ENCODE data around the gene NR2F1-AS1.
"Not testable (repeated sequence)": the region's sequence is repeated elsewhere in the genome, so short reads cannot be mapped to it uniquely, and the experiment has no call there.

Gene NR2F1-AS1

DNA sequence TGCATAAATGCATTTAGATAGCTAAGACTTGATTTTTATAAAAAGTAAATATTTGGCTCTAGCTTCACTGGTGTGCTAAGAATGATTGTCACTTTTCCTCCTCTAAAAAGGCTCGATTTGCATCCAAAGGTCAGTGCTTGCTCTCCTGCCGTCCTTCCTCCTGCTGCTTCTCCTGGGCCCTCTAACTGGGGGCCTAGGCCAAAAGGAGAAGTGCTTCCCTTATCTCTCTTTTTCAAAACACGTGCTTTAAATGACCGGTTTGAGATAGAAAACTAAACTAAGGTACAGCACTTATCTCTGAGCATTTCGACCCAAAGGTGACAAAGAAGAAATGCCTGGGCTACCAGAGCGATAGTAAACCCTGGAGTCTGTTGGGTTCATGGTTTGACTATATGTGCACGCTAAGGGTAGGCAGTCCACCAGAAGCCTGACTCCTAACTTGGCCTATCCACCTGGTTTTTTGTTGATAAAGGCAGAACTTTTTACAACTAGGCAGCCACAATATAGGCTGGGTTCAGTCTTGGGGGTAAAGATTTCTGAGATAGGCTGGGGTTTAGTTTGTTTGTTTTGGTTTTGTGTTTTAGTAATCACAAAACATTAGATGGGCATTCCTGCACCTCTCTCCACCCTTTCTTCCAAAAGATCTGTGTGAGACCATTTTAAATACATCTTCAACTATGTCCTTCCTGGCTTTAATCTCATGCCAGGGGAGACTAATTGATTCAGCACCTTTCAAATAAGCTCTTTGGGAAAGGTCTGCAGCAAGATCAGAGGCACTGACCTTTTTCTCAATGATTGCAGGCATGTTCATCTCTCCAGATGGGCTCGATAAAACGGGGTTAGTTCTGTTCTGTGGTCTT, 3.8 kb downstream of the NR2F1-AS1 start:
- no peak for DNase-seq (ENCODE audit: low read depth in 2 of 2)

- DNase-seq (ENCODE audit: low read depth in 2 of 2): no peak
Observed at GRCh38 chr5:93575461-93576414, 5.3 kb downstream of the NR2F1-AS1 start.

- no peak for DNase-seq (ENCODE audit: low read depth in 2 of 2)
Observed at GRCh38 chr5:93574491-93575305, 6.3 kb downstream of the NR2F1-AS1 start.

GRCh38 chr5:93573354-93574351, 7.4 kb downstream of the NR2F1-AS1 start:
- no peak for DNase-seq (ENCODE audit: low read depth in 2 of 2)

DNA sequence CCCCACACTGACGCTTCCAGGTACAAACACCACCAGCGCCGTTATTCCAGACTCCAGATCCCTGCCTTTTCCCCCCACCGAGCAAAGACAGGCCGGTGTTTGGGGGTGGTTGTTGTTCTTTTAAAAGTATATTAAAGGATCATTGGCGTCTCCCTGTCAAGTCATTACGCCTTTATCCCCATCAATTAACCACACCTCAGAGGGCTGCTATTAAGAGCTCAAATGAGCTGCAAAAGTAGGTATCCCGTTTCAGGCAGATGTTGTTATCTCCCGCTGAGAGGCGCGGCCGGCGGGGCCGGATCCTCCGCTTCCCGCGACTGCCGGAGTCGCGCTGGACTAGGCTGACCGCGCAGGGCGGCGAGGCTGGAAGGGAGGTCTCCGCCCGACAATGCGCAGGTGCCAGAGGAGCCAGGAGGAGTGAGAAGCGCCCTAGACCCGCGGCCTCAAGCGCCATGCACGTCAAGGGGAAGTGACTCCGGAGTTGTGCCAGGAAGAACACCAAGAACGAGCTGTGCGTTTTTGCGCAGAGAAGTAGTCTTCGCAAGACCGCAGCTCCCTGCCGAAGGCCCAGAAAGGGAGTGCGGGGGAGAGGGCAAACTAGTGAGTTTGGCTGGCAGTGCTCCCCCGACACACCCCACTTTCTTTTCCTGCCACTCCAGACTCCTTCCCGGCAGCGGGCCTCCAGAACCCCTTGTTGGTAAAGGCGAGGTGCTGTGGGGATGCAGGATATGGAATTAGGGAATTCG, 8.2 kb downstream of the NR2F1-AS1 start:
- no peak for DNase-seq (ENCODE audit: low read depth in 2 of 2)

- DNase-seq (ENCODE audit: low read depth in 2 of 2): no peak
Observed at GRCh38 chr5:93572101-93572607, 8.9 kb downstream of the NR2F1-AS1 start.

- no peak for DNase-seq (ENCODE audit: low read depth in 2 of 2)
Observed at GRCh38 chr5:93571114-93571949, 9.7 kb downstream of the NR2F1-AS1 start.

DNA sequence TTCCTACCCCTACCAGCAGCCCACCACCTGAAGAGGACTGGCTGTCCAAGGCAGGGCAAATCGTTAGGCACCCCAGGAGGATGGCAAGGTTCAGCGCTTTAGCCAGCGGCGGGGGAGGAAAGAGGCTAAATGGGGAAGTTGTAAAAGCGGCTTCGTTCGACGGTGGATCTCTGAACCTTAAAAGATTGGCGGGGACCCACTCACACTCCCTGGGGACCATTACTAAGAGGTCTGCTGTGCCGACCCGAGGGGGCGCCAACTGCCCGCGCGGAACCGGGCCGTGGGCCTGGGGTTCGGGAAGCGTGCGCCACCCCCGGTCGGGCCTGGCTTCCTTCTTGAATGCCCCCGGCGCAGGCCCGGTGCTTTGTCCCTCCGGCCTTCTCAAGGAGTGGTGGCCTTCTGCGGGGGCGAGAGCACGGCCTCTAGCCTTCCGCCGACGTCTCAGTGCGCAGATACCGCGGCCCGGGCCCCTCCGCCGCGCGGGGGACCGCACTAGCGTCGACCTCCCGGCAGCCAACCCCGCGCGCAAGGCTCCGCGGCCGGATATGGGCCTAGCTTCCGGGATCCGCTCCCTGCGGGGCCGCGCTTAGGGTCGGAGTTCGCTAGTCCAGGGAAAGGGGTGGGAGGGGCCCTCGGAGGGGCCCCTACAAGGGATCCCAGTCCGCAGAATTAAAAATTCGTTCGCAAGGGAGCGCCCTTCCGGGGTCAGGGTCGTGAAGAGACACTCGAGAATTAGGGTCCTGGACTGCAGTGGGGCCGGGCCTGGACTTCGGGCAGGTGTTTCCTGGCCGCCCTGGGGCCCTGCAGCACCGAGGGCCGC, 10.5 kb downstream of the NR2F1-AS1 start:
- DNase-seq (ENCODE audit: low read depth in 2 of 2): no peak

DNA sequence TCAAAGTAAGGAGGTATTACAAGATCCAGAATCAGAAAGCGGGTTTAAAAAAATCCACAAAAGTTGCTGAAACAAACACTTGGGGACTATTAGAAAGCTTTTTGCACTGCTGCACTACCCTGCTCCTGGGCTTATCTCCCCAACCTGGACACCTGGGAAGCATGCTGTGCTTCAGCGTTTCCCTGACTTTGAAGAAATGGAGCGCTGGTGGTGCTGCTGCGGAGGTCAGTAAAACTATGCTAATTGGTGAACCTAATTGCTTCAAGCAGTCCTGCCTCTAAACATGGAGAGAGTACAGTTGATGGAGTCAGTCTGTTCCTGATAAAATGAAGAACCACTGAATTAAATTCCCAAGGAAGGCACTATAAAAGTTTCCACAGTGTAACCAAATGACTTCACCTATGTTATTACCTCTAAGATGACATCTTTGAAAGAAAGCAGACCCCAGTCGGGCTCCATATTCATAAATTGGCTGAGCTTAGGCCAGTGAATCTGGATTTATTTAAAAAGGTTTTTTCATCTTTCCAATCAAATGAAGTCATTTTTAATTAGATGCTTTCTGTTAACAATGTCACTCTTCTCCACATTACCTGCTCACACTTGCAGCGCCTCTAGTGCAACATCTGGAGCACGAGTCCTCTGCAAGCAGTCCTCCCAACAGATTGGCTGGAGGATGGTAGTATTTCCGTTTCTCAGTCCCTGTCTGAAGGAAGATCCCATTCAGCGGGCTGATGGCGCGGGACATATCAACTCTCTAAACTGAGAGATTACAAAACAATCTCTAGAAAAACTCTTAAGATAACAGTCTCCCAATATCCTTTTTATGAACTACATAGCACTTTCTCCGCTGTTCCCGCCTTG, 11.5 kb downstream of the NR2F1-AS1 start:
- no peak for DNase-seq (ENCODE audit: low read depth in 2 of 2)

DNA sequence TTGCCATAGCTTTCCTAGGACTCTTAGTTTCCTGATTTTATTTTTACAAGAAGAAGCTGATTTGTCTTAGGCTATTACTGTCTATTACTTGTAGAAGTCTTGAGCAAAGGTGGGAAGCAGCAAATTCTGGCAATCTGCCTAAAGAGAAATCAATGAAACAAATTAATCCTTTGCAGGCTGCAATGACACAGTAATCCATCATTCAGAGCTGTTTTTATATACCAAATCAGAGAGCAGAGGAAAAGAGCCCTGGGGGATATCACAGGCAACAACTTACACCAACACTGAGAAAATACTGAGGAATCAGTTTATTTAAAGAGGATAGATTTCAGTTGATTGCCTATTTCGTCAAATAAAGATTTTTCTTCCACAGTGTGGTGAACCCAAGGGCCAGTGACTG, 13.6 kb downstream of the NR2F1-AS1 start:
- DNase-seq (ENCODE audit: low read depth in 2 of 2): no peak

DNA sequence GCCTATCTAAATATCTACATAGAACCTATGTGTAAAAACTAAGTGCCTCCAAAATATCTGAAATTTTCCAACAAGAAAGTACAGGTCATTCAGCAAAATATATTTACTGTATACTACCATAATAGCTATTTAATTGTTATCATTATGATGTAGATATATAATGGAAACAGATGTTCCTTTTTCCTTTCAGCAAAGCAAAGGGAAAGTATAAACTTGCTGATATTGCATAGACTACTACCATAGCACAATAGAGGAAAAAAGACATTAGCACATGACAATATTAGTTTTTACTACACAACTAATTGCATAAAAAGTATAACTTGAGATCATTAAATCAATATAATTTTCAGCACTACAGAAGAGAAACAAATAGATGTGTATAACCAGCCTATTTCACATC, 14.9 kb downstream of the NR2F1-AS1 start:
- no peak for DNase-seq (ENCODE audit: low read depth in 2 of 2)

DNA sequence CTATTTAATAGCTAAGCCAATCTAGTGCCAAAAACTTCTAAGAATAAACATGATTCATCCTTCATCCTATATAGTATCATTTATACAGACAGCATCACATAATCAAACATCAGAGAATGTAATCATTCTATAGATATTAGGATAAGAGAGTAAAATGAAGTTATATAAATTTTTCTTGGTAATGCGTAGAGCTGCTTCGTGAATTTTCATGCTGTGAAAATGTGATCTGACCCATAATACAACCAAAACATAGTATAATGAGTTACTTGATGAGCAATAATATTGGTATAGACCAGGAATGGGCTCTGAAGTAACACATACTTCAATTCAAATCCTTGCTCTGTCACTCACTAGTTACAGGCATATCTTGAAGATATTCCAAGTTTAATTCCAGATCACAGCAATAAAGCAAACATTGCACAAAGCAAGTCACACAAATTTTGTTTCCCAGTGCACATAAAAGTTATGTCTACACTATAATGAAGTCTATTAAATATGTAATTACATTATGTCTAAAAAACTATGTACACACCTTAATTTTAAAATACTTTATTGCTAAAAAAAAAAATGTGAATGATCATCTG, 23.9 kb downstream of the NR2F1-AS1 start:
- no peak for DNase-seq (ENCODE audit: low read depth in 2 of 2)

DNA sequence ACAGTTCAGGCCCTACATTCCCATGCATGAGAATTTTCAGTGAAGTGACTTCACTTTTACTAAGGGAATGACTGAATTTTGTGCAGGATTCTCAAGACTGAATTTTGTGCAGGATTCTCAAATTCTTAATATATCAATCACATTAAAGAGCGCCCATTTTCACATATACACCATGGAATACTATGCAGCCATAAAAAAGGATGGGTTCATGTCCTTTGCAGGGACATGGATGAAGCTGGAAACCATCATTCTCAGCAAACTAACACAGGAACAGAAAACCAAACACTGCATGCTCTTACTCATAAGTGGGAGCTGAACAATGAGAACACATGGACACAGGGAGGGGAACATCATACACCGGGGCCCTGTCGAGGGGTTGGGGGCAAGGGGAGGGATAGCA, 31.4 kb downstream of the NR2F1-AS1 start:
- DNase-seq (ENCODE audit: low read depth in 2 of 2): not testable (repeated sequence)

DNA sequence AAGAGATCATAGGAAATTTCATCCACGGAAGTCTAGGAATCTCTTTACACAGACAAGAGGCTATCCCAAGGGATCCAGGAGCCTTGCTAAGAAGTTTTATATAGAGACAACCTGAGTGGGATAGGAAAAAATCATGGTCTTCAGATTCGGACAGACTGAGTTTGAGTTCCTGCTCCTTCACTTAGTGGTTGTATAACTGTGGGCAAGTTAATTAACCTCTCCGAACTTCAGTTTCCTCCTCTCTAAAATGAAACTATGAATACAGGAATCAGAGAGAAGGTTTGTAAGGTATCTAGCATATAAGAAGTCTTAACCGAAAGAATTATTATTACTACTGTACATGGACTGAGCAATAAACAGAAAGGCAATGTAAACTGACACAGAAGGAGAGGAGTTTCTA, 35.1 kb downstream of the NR2F1-AS1 start:
- no peak for DNase-seq (ENCODE audit: low read depth in 2 of 2)

- DNase-seq (ENCODE audit: low read depth in 2 of 2): no peak
Observed at GRCh38 chr5:93532370-93532769, 48.6 kb downstream of the NR2F1-AS1 start.

DNA sequence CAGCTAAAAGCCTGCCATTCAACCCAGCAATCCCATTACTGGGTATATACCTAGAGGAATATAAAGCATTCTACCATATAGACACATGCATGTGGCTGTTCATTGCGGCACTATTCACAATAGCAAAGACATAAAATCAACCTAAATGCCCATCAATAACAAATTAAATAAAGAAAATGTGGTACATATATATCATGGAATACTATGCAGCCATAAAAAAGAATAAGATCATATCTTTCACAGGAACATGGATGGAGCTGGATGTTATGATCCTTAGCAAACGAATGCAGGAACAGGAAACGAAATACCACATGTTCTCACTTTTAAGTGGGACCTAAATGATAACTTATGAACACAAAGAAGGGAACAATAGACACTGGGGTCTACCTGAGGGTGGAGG, 59.2 kb downstream of the NR2F1-AS1 start:
- not testable (repeated sequence) for DNase-seq (ENCODE audit: low read depth in 2 of 2)
